ENCODE measurements around the gene KIAA1755.

Gene KIAA1755

GRCh38 chr20:38223743-38224100 lies 36.8 kb downstream of the KIAA1755 start:
- no peak overlapping the region for H3K4me3 ChIP-seq (ENCODE audit: low read depth, low read length)
- DNase-seq (ENCODE audit: low read depth), result no peak

- DNase-seq (ENCODE audit: low read depth), result no peak
- no peak overlapping the region for H3K4me3 ChIP-seq (ENCODE audit: low read depth, low read length)
Observed at GRCh38 chr20:38222923-38223742, 37.4 kb downstream of the KIAA1755 start.

GRCh38 chr20:38222231-38222922 lies 38.2 kb downstream of the KIAA1755 start:
- DNase-seq (ENCODE audit: low read depth), result no peak
- no peak overlapping the region for H3K4me3 ChIP-seq (ENCODE audit: low read depth, low read length)

- DNase-seq (ENCODE audit: low read depth), result no peak
- H3K4me3 ChIP-seq (ENCODE audit: low read depth, low read length), result peak overlapping the region; percentile 24
Observed at GRCh38 chr20:38221119-38221589, 39.4 kb downstream of the KIAA1755 start.

GRCh38 chr20:38220587-38221118 lies 39.9 kb downstream of the KIAA1755 start:
- H3K4me3 ChIP-seq (ENCODE audit: low read depth, low read length), result peak overlapping the region; percentile 24
- DNase-seq (ENCODE audit: low read depth), result no peak

GRCh38 chr20:38219006-38219950 lies 41.3 kb downstream of the KIAA1755 start:
- no peak overlapping the region for H3K4me3 ChIP-seq (ENCODE audit: low read depth, low read length)
- no peak for DNase-seq (ENCODE audit: low read depth)

GRCh38 chr20:38218566-38218885 lies 42.0 kb downstream of the KIAA1755 start:
- H3K4me3 ChIP-seq (ENCODE audit: low read depth, low read length), result no peak overlapping the region
- DNase-seq (ENCODE audit: low read depth), result no peak

GRCh38 chr20:38217791-38218565 lies 42.6 kb downstream of the KIAA1755 start:
- DNase-seq (ENCODE audit: low read depth), result peak; percentile 92
- no peak overlapping the region for H3K4me3 ChIP-seq (ENCODE audit: low read depth, low read length)

- no peak overlapping the region for H3K4me3 ChIP-seq (ENCODE audit: low read depth, low read length)
- DNase-seq (ENCODE audit: low read depth), result no peak
Observed at GRCh38 chr20:38216746-38217595, 43.6 kb downstream of the KIAA1755 start.

GRCh38 chr20:38216201-38216600 lies 44.3 kb downstream of the KIAA1755 start:
- H3K4me3 ChIP-seq (ENCODE audit: low read depth, low read length), result no peak overlapping the region
- DNase-seq (ENCODE audit: low read depth), result no peak

- no peak for DNase-seq (ENCODE audit: low read depth)
- H3K4me3 ChIP-seq (ENCODE audit: low read depth, low read length), result no peak overlapping the region
Observed at GRCh38 chr20:38215194-38216182, 45.0 kb downstream of the KIAA1755 start.

- DNase-seq (ENCODE audit: low read depth), result no peak
- H3K4me3 ChIP-seq (ENCODE audit: low read depth, low read length), result no peak overlapping the region
Observed at GRCh38 chr20:38214256-38215193, 46.0 kb downstream of the KIAA1755 start.

- DNase-seq (ENCODE audit: low read depth), result no peak
- no peak overlapping the region for H3K4me3 ChIP-seq (ENCODE audit: low read depth, low read length)
Observed at GRCh38 chr20:38213607-38213940, 47.0 kb downstream of the KIAA1755 start.

GRCh38 chr20:38212806-38213606 lies 47.5 kb downstream of the KIAA1755 start:
- DNase-seq (ENCODE audit: low read depth), result no peak
- no peak overlapping the region for H3K4me3 ChIP-seq (ENCODE audit: low read depth, low read length)

All from skeletal muscle cell (primary cell).